GM13976 (cell line): ENCODE measurements around the gene PDE9A.
"Not testable (repeated sequence)": the region's sequence is repeated elsewhere in the genome, so short reads cannot be mapped to it uniquely, and the experiment has no call there.

Source experiments
- DNase-seq: peaks from one replicate; pipeline ENCODE4 v3.0.0; 2012; ENCODE audit warnings: low spot score
- CTCF ChIP-seq: IDR thresholded peaks from 2 replicates; pipeline ENCODE4 v1.5.1; 2012; ENCODE audit warnings: borderline replicate concordance, mild to moderate bottlenecking; ENCODE audit not compliant: insufficient read depth; ENCODE audit errors: extremely low read depth, missing control alignments, control extremely low read depth
- in situ Hi-C: fragments of 300-500 bp; cut with MboI; formaldehyde crosslinking; loops from one replicate; pipeline ENCODE4 v1.12.0; 2022; ENCODE audit warnings: low sequenced_read_pairs, mixed read lengths, inconsistent platforms; ENCODE audit not compliant: unreplicated experiment

Gene PDE9A

GRCh38 chr21:42797522-42797921 lies 144.1 kb downstream of the PDE9A start:
- in situ Hi-C loops = no loop called here
- no peak for TF ChIP-seq CTCF
- no peak for DNase-seq

- in situ Hi-C loops = no loop called here
- TF ChIP-seq CTCF = no peak
- no peak for DNase-seq
These were observed 144.7 kb downstream of the PDE9A start for GRCh38 chr21:42798106-42798505.

- TF ChIP-seq CTCF = no peak
- no peak for DNase-seq
- in situ Hi-C loops = no loop called here
These were observed 146.1 kb downstream of the PDE9A start for GRCh38 chr21:42799516-42799915.

DNA sequence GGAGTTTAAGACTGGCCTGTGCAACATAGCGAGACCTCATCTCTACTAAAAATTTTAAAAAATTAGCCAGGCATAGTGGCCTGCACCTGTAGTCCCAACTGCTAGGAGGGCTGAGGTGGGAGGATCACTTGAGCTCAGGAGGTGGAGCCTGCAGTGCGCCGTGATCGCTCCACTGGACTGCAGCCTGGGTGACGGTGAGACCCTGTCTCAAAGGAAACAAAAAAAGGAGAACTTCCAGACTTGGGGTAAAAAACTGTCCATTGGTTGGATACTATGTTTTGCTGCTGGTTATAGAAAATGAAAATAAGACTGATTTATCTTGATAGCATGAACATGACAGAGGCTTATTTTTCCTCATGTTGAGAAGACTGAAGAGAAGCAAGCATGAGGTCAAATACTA lies 146.5 kb downstream of the PDE9A start:
- no peak for TF ChIP-seq CTCF
- no peak for DNase-seq
- in situ Hi-C loops = no loop called here

DNA sequence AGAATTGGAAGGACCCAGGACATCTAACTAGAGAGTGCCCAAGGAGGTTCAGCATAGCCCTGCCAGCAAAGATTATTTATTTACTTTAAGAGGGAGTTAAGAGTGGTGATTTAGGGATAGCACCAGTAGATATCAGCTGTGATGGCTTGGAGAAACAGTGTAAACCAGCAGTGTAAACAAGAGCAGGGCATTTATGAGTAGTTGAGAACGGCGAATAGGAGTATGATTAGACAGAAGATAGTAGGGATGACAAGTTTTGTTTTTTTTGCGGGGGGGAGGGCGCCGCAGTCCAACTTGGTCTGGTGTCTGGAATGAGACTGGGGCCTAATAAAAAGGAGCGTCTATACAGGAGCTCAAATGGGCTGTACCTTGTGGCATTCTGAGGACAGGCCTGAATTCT lies 148.2 kb downstream of the PDE9A start:
- DNase-seq, in situ Hi-C loops: not testable (repeated sequence)

DNA sequence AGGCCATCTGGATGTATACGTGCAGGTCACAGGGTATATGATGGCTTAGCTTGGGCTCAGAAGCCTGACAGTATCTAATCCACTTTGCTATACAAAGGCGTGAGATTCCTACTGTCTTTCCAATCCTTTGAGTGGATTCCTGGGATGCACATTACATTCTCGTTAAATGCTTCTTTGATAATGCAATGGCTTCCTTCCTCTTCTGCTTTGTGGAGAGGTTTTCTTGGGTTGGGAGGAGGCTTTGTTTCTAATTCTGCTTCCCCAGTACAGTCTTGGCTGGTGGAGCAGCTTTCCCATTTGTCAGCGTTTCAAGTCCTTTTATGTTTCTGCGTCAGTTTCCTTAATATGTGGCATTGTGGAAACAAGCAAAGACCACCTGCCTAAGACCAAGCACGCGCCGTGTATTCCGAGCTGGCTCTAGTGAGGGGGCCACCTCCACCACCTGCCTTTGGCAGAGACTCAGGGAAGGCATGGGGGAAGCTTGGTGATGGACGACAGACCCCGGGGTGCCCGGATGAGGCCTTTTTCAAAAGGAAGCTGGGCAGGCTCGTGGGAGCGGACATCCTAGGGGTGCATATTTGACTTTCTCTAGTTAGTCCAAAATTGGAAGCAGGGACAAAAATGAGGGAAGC lies 153.2 kb downstream of the PDE9A start:
- TF ChIP-seq CTCF = no peak
- no peak for DNase-seq
- in situ Hi-C loops = no loop called here

DNA sequence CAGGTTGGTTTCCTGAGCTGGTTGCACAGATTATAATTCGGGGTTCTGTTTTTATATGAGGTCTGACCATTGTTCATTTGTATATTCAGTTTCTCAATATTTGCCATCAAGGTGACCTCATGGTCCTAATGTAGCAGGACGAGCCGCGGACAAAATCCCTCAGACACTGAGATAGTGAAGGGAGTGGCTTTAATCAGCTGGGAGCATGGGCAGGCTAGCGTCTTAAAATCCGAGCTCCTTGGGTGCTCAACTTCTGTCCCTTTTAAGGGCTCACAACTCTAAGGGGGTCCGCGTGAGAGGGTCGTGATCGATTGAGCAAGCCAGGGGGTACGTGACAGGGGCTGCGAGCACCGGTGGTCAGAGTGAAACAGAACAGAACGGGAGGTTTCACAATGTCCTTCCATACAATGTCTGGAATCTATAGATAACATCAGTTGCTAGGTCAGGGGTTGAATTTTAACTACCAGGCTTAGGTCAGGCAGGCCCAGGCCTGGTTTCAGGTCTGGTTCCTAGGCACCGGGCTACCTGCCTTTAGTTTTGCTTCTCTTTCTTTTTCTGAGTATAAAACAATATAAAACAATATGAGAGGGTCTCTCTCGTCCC lies 154.0 kb downstream of the PDE9A start:
- DNase-seq, in situ Hi-C loops: not testable (repeated sequence)
